ENCODE measurements around the gene PTHLH. TPM values are rescaled to one million over a fixed set of nuclear protein-coding genes. Genes with fewer than 3 reads are reported as not detected.

Gene PTHLH
- total RNA-seq, 1 experiment from 2014 or later = 1.3 TPM

- no TSS peak for BruUV-seq (replicated peaks)
- DNase-seq = no peak
- no peaks in the 10 kb centered on the region for H3K4me1 Mint-ChIP-seq (ENCODE audit: low read depth, unreplicated experiment)
- no peak for TF ChIP-seq CTCF (IDR thresholded peaks at IDR 0.05; ENCODE audit: unreplicated experiment)
- no peaks in the 10 kb centered on the region for H3K36me3 Mint-ChIP-seq (ENCODE audit: insufficient read depth, unreplicated experiment)
- intact Hi-C loops (cut with micrococcal nuclease; ENCODE audit: unreplicated experiment) = no loop called here
- CTCF ChIA-PET = no interaction called here
- H3K27ac Mint-ChIP-seq (ENCODE audit: unreplicated experiment) = no peak overlapping the region
- no peaks in the 10 kb centered on the region for H3K9me3 Mint-ChIP-seq (ENCODE audit: low read depth, unreplicated experiment)
- H3K4me3 Mint-ChIP-seq (ENCODE audit: low read depth, unreplicated experiment) = no peak overlapping the region
- H3K27me3 Mint-ChIP-seq (ENCODE audit: unreplicated experiment) = peaks cover 49% of the 10 kb centered on the region
These were observed 48.0 kb downstream of the PTHLH start for GRCh38 chr12:27924350-27925135.

GRCh38 chr12:27922531-27923139 lies 49.9 kb downstream of the PTHLH start:
- peaks cover 31% of the 10 kb centered on the region for H3K27me3 Mint-ChIP-seq (ENCODE audit: unreplicated experiment)
- no peaks in the 10 kb centered on the region for H3K36me3 Mint-ChIP-seq (ENCODE audit: insufficient read depth, unreplicated experiment)
- no peaks in the 10 kb centered on the region for H3K9me3 Mint-ChIP-seq (ENCODE audit: low read depth, unreplicated experiment)
- TF ChIP-seq CTCF (IDR thresholded peaks at IDR 0.05; ENCODE audit: unreplicated experiment) = no peak
- H3K27ac Mint-ChIP-seq (ENCODE audit: unreplicated experiment) = no peak overlapping the region
- H3K4me1 Mint-ChIP-seq (ENCODE audit: low read depth, unreplicated experiment) = no peaks in the 10 kb centered on the region
- no peak for DNase-seq
- H3K4me3 Mint-ChIP-seq (ENCODE audit: low read depth, unreplicated experiment) = no peak overlapping the region
- BruUV-seq (replicated peaks) = no TSS peak
- intact Hi-C loops (cut with micrococcal nuclease; ENCODE audit: unreplicated experiment) = no loop called here
- CTCF ChIA-PET = no interaction called here

- H3K27me3 Mint-ChIP-seq (ENCODE audit: unreplicated experiment) = peaks cover 18% of the 10 kb centered on the region
- DNase-seq = no peak
- H3K36me3 Mint-ChIP-seq (ENCODE audit: insufficient read depth, unreplicated experiment) = no peaks in the 10 kb centered on the region
- intact Hi-C loops (cut with micrococcal nuclease; ENCODE audit: unreplicated experiment) = no loop called here
- no TSS peak for BruUV-seq (replicated peaks)
- peaks cover 6% of the 10 kb centered on the region for H3K9me3 Mint-ChIP-seq (ENCODE audit: low read depth, unreplicated experiment)
- no peak overlapping the region for H3K27ac Mint-ChIP-seq (ENCODE audit: unreplicated experiment)
- no peak for TF ChIP-seq CTCF (IDR thresholded peaks at IDR 0.05; ENCODE audit: unreplicated experiment)
- CTCF ChIA-PET = no interaction called here
- H3K4me3 Mint-ChIP-seq (ENCODE audit: low read depth, unreplicated experiment) = no peak overlapping the region
- no peaks in the 10 kb centered on the region for H3K4me1 Mint-ChIP-seq (ENCODE audit: low read depth, unreplicated experiment)
These were observed 52.8 kb downstream of the PTHLH start for GRCh38 chr12:27919671-27920235.

- BruUV-seq (replicated peaks) = no TSS peak
These were observed 57.0 kb downstream of the PTHLH start for GRCh38 chr12:27915536-27915935.

More at GRCh38 chr12:27915536-27915935, 57.0 kb downstream of the PTHLH start:
- H3K4me3 Mint-ChIP-seq (ENCODE audit: low read depth, unreplicated experiment) = no peak overlapping the region
- TF ChIP-seq CTCF (IDR thresholded peaks at IDR 0.05; ENCODE audit: unreplicated experiment) = no peak
- H3K36me3 Mint-ChIP-seq (ENCODE audit: insufficient read depth, unreplicated experiment) = no peaks in the 10 kb centered on the region
- CTCF ChIA-PET = interaction anchor here (0.6 kb wide), 1 partner anchor 38 kb away, joined by 5 read pairs; no protein-coding TSS in a partner anchor
- intact Hi-C loops (cut with micrococcal nuclease; ENCODE audit: unreplicated experiment) = no loop called here
- DNase-seq = no peak
- peaks cover 12% of the 10 kb centered on the region for H3K27me3 Mint-ChIP-seq (ENCODE audit: unreplicated experiment)
- H3K9me3 Mint-ChIP-seq (ENCODE audit: low read depth, unreplicated experiment) = peaks cover 8% of the 10 kb centered on the region
- no peak overlapping the region for H3K27ac Mint-ChIP-seq (ENCODE audit: unreplicated experiment)
- H3K4me1 Mint-ChIP-seq (ENCODE audit: low read depth, unreplicated experiment) = no peaks in the 10 kb centered on the region
